Stimulated activated CD8-positive, alpha-beta memory T cell treated with anti-CD3 and anti-CD28 coated beads, Interleukin-7, amount 100 ng/mL, for 48 hours (primary cell): ENCODE measurements around the gene KIF24.
A peak's percentile ranks its signal among the peaks of the same experiment; 100 is the strongest.
"Not testable (repeated sequence)": the region's sequence is repeated elsewhere in the genome, so short reads cannot be mapped to it uniquely, and the experiment has no call there.

Experiments
- DNase-seq, 2 donors: peaks; one replicate each; pipeline ENCODE4 v3.0.0-alpha.2; 2020; ENCODE audit warnings: low read depth in 1 of 2; ENCODE audit errors: extremely low read depth in 1 of 2

KIF24 gene

GRCh38 chr9:34328987-34329832, at the start of gene KIF24, which contains the start of gene NUDT2:
Gene KIF24 (minus strand): TSS chr9:34329268. CDS start chr9:34311346, 17,922 bp downstream.
Gene NUDT2 (plus strand): TSS chr9:34329569. CDS start chr9:34339040, 9,471 bp downstream.
- DNase-seq = peak; percentile 90 to 95

- DNase-seq = no peak
Measured at GRCh38 chr9:34378376-34379060, 49.5 kb upstream of the KIF24 start.

GRCh38 chr9:34377404-34377746, 48.3 kb upstream of the KIF24 start:
- no peak for DNase-seq

- peak; percentile 95 to 98 for DNase-seq
Measured at GRCh38 chr9:34376596-34377403, 47.7 kb upstream of the KIF24 start, which contains the start of gene MYORG. Gene MYORG (minus strand): TSS chr9:34376898. CDS start chr9:34372943, 3,955 bp downstream.

GRCh38 chr9:34375901-34376595, 47.0 kb upstream of the KIF24 start:
- peak in 1 of 2 donors; percentile 35 for DNase-seq

- DNase-seq = no peak
Measured at GRCh38 chr9:34374905-34375552, 46.0 kb upstream of the KIF24 start.

- DNase-seq = no peak
Measured at GRCh38 chr9:34374339-34374738, 45.3 kb upstream of the KIF24 start.

- no peak for DNase-seq
Measured at GRCh38 chr9:34373749-34374148, 44.7 kb upstream of the KIF24 start.

GRCh38 chr9:34372467-34373011, 43.5 kb upstream of the KIF24 start:
- DNase-seq = no peak

GRCh38 chr9:34371886-34372466, 42.9 kb upstream of the KIF24 start:
- no peak for DNase-seq

GRCh38 chr9:34370970-34371880, 42.2 kb upstream of the KIF24 start:
- DNase-seq = no peak

GRCh38 chr9:34370335-34370969, 41.4 kb upstream of the KIF24 start:
- DNase-seq = no peak

GRCh38 chr9:34369636-34370035, 40.6 kb upstream of the KIF24 start:
- DNase-seq = no peak

GRCh38 chr9:34368796-34369195, 39.7 kb upstream of the KIF24 start:
- DNase-seq = not testable (repeated sequence)

GRCh38 chr9:34367751-34368410, 38.8 kb upstream of the KIF24 start:
- DNase-seq = not testable (repeated sequence)

- DNase-seq = no peak
Measured at GRCh38 chr9:34366365-34366764, 37.3 kb upstream of the KIF24 start.

GRCh38 chr9:34365282-34365681, 36.2 kb upstream of the KIF24 start:
- no peak for DNase-seq
